HTR-8/SVneo (cell line): ENCODE measurements around the gene S100A3.
"Not testable (repeated sequence)": the region's sequence is repeated elsewhere in the genome, so short reads cannot be mapped to it uniquely, and the experiment has no call there.

Experiments
- DNase-seq: peaks from one replicate; pipeline ENCODE4 v3.0.0; 2011; ENCODE audit warnings: low spot score, mixed read lengths; ENCODE audit not compliant: insufficient read length
- FAIRE-seq: peaks from 2 replicates; lab custom pipeline; 2011; peaks lifted over from hg19 to GRCh38; lab: Jason Lieb, UNC

Gene S100A3

GRCh38 chr1:153548722-153549688 lies at the start of gene S100A3:
S100A3 (minus strand) TSS chr1:153549258; CDS start chr1:153548485, 773 bp downstream.
- FAIRE-seq (peak; percentile 4), DNase-seq (peak; percentile 74)

GRCh38 chr1:153598309-153599172 lies 49.5 kb upstream of the S100A3 start:
- no peak for FAIRE-seq
- DNase-seq, result no peak

GRCh38 chr1:153597206-153597605 lies 48.1 kb upstream of the S100A3 start:
- no peak for FAIRE-seq
- DNase-seq, result no peak

GRCh38 chr1:153592748-153593147 lies 43.7 kb upstream of the S100A3 start:
- FAIRE-seq (no peak), DNase-seq (no peak)

- DNase-seq, result no peak
- no peak for FAIRE-seq
Observed at GRCh38 chr1:153588482-153588881, 39.4 kb upstream of the S100A3 start.

GRCh38 chr1:153588033-153588432 lies 39.0 kb upstream of the S100A3 start:
- DNase-seq, FAIRE-seq: not testable (repeated sequence)

- DNase-seq (no peak), FAIRE-seq (no peak)
Observed at GRCh38 chr1:153587314-153587713, 38.3 kb upstream of the S100A3 start.

- no peak for DNase-seq
- FAIRE-seq, result no peak
Observed at GRCh38 chr1:153586347-153586746, 37.3 kb upstream of the S100A3 start.

GRCh38 chr1:153585006-153585405 lies 35.9 kb upstream of the S100A3 start:
- DNase-seq (no peak), FAIRE-seq (no peak)

GRCh38 chr1:153583976-153584375 lies 34.9 kb upstream of the S100A3 start:
- no peak for FAIRE-seq
- DNase-seq, result no peak

- not testable (repeated sequence) for FAIRE-seq, DNase-seq
Observed at GRCh38 chr1:153583514-153583913, 34.5 kb upstream of the S100A3 start.

- DNase-seq, FAIRE-seq: not testable (repeated sequence)
Observed at GRCh38 chr1:153582836-153583235, 33.8 kb upstream of the S100A3 start.

GRCh38 chr1:153578936-153579335 lies 29.9 kb upstream of the S100A3 start:
- DNase-seq (no peak), FAIRE-seq (no peak)

- DNase-seq (no peak), FAIRE-seq (no peak)
Observed at GRCh38 chr1:153578490-153578889, 29.4 kb upstream of the S100A3 start.

- no peak for DNase-seq
- FAIRE-seq, result no peak
Observed at GRCh38 chr1:153577624-153578051, 28.6 kb upstream of the S100A3 start.

GRCh38 chr1:153577138-153577537 lies 28.1 kb upstream of the S100A3 start:
- FAIRE-seq (no peak), DNase-seq (no peak)

GRCh38 chr1:153575497-153575896 lies 26.4 kb upstream of the S100A3 start:
- DNase-seq, FAIRE-seq: not testable (repeated sequence)

GRCh38 chr1:153575081-153575491 lies 26.0 kb upstream of the S100A3 start:
- not testable (repeated sequence) for FAIRE-seq, DNase-seq

GRCh38 chr1:153573351-153573750 lies 24.3 kb upstream of the S100A3 start:
- DNase-seq, result no peak

GRCh38 chr1:153572569-153573015 lies 23.5 kb upstream of the S100A3 start:
- peak; percentile 26 for FAIRE-seq

More at GRCh38 chr1:153573351-153573750, 24.3 kb upstream of the S100A3 start:
- FAIRE-seq, result no peak

More at GRCh38 chr1:153572569-153573015, 23.5 kb upstream of the S100A3 start:
- peak; percentile 80 for DNase-seq
